ENCODE results near the gene FOXP1. TPM values are rescaled to one million over a fixed set of nuclear protein-coding genes. Genes with fewer than 3 reads are reported as not detected.

Gene FOXP1
- total RNA-seq, 1 experiment from 2014 or later = 58.4 TPM

DNA sequence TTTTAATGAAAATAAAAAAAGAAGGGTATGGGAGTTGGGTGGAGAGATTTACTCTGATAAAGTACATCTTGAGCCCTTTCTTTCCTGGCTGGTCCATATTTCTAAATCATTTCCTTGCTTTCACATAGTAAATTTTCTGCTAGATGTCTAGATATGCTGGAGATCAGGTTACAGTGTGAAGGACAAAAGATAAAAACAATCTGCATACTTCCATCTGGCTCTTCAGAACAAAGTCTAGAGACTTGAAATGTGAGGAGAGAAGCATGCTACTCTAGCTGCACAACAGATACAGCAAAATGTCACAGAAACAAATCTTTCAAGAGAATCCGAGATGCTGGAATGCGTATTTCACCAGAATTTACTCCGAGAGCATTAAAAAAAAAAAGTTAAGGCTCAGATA lies 42.2 kb downstream of the FOXP1 start:
- H3K36me3 ChIP-seq (ENCODE audit: insufficient read depth, low read length, poor library complexity, severe bottlenecking) = no peaks in the 10 kb centered on the region
- H3K27ac ChIP-seq (ENCODE audit: low read depth, low read length, poor library complexity, severe bottlenecking) = no peak overlapping the region
- intact Hi-C loops (cut with micrococcal nuclease; ENCODE audit: unreplicated experiment) = no loop called here
- H3K27me3 ChIP-seq (replicated peaks; ENCODE audit: insufficient read depth, low read depth, low read length, poor library complexity) = no peaks in the 10 kb centered on the region
- POLR2A ChIA-PET (ENCODE audit: low non-redundant PET) = no interaction called here
- CTCF ChIA-PET = no interaction called here
- no TSS peak for BruUV-seq (replicated peaks)
- peaks cover 22% of the 10 kb centered on the region for H3K4me1 ChIP-seq (ENCODE audit: insufficient read depth, low read length, poor library complexity, severe bottlenecking)
- DNase-seq (ENCODE audit: low spot score) = peak; percentile 1
- H3K4me3 ChIP-seq (ENCODE audit: low read depth, low read length, poor library complexity, severe bottlenecking) = no peak overlapping the region
- H3K9me3 ChIP-seq (ENCODE audit: low read depth, low read length, poor library complexity, severe bottlenecking) = no peaks in the 10 kb centered on the region
- TF ChIP-seq EZH2 (IDR thresholded peaks at IDR 0.05; ENCODE audit: borderline replicate concordance, low read depth, low read length, poor library complexity, severe bottlenecking) = no peak
- TF ChIP-seq, protein P1, sequence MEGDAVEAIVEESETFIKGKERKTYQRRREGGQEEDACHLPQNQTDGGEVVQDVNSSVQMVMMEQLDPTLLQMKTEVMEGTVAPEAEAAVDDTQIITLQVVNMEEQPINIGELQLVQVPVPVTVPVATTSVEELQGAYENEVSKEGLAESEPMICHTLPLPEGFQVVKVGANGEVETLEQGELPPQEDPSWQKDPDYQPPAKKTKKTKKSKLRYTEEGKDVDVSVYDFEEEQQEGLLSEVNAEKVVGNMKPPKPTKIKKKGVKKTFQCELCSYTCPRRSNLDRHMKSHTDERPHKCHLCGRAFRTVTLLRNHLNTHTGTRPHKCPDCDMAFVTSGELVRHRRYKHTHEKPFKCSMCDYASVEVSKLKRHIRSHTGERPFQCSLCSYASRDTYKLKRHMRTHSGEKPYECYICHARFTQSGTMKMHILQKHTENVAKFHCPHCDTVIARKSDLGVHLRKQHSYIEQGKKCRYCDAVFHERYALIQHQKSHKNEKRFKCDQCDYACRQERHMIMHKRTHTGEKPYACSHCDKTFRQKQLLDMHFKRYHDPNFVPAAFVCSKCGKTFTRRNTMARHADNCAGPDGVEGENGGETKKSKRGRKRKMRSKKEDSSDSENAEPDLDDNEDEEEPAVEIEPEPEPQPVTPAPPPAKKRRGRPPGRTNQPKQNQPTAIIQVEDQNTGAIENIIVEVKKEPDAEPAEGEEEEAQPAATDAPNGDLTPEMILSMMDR (conservative IDR thresholded peaks at IDR 0.05; ENCODE audit: low read depth, low read length) = no peak

- Histone ChIP-seq H3K27me3 (replicated peaks; ENCODE audit: insufficient read depth, low read depth, low read length, poor library complexity) (no peaks in the 10 kb centered on the region), H3K27ac (ENCODE audit: low read depth, low read length, poor library complexity, severe bottlenecking) (no peak overlapping the region), H3K4me3 (ENCODE audit: low read depth, low read length, poor library complexity, severe bottlenecking) (no peak overlapping the region), H3K4me1 (ENCODE audit: insufficient read depth, low read length, poor library complexity, severe bottlenecking) (peaks cover 21% of the 10 kb centered on the region), H3K9me3 (ENCODE audit: low read depth, low read length, poor library complexity, severe bottlenecking) (no peaks in the 10 kb centered on the region), H3K36me3 (ENCODE audit: insufficient read depth, low read length, poor library complexity, severe bottlenecking) (no peaks in the 10 kb centered on the region)
- CTCF ChIA-PET = no interaction called here
- no TSS peak for BruUV-seq (replicated peaks)
- no peak for DNase-seq (ENCODE audit: low spot score)
- no peak for TF ChIP-seq EZH2 (IDR thresholded peaks at IDR 0.05; ENCODE audit: borderline replicate concordance, low read depth, low read length, poor library complexity, severe bottlenecking)
- TF ChIP-seq, protein P1 (conservative IDR thresholded peaks at IDR 0.05; ENCODE audit: low read depth, low read length) = no peak
- intact Hi-C loops (cut with micrococcal nuclease; ENCODE audit: unreplicated experiment) = no loop called here
- POLR2A ChIA-PET (ENCODE audit: low non-redundant PET) = no interaction called here
Measured at GRCh38 chr3:71537211-71537611, 46.3 kb downstream of the FOXP1 start.

DNA sequence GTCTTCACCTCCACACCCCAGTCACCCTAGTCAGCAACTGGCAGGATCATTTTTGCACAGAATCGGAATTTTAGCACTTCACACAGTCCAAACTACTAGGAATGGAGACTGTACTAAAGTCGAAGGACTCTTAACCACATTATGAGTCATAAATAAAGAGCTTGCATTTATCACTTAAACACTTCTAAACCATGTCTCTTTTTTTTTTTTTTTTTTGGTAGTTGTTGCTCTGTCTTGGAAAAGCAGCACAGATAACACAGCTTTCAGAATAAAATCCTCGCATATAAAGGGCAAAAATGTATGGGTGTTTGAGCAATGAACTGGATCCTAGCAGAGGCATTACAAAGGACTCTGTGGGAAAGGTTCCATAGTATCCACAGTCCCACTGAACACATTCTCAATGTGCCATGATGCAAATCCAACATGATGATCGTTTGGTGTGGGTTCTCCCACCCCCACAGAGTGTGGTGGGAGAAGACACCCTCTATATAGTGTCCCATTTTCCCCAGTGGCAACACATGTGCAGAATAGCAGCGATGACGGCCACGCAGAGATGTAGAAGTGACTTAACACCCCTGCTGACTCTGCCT lies 47.1 kb downstream of the FOXP1 start:
- POLR2A ChIA-PET (ENCODE audit: low non-redundant PET) = no interaction called here
- intact Hi-C loops (cut with micrococcal nuclease; ENCODE audit: unreplicated experiment) = no loop called here
- BruUV-seq (replicated peaks) = no TSS peak

More for the DNA sequence above, 47.1 kb downstream of the FOXP1 start:
- no peaks in the 10 kb centered on the region for H3K27me3 ChIP-seq (replicated peaks; ENCODE audit: insufficient read depth, low read depth, low read length, poor library complexity)
- no peaks in the 10 kb centered on the region for H3K9me3 ChIP-seq (ENCODE audit: low read depth, low read length, poor library complexity, severe bottlenecking)
- H3K36me3 ChIP-seq (ENCODE audit: insufficient read depth, low read length, poor library complexity, severe bottlenecking) = no peaks in the 10 kb centered on the region
- H3K27ac ChIP-seq (ENCODE audit: low read depth, low read length, poor library complexity, severe bottlenecking) = no peak overlapping the region
- H3K4me3 ChIP-seq (ENCODE audit: low read depth, low read length, poor library complexity, severe bottlenecking) = no peak overlapping the region
- CTCF ChIA-PET = interaction anchor here (0.5 kb wide), 1 partner anchor 10 kb away, joined by 8 read pairs; no protein-coding TSS in a partner anchor
- DNase-seq (ENCODE audit: low spot score) = no peak
- TF ChIP-seq, protein P1 (conservative IDR thresholded peaks at IDR 0.05; ENCODE audit: low read depth, low read length) = no peak
- no peak for TF ChIP-seq EZH2 (IDR thresholded peaks at IDR 0.05; ENCODE audit: borderline replicate concordance, low read depth, low read length, poor library complexity, severe bottlenecking)
- H3K4me1 ChIP-seq (ENCODE audit: insufficient read depth, low read length, poor library complexity, severe bottlenecking) = peaks cover 14% of the 10 kb centered on the region
